GM19025 (cell line): ENCODE measurements around the gene C6orf132.
"Not testable (repeated sequence)": the region's sequence is repeated elsewhere in the genome, so short reads cannot be mapped to it uniquely, and the experiment has no call there.

Experiments
- ATAC-seq: cut with Tn5 transposase; IDR thresholded peaks from one replicate; pipeline ENCODE4 v1.9.1; 2021; ENCODE audit warnings: mild to moderate bottlenecking, low read depth, moderate library complexity; ENCODE audit not compliant: unreplicated experiment

Gene C6orf132

GRCh38 chr6:42142118-42142835 lies at the start of gene C6orf132:
C6orf132 (minus strand) TSS chr6:42142620; CDS start chr6:42142444, 176 bp downstream.
- no peak for ATAC-seq

DNA sequence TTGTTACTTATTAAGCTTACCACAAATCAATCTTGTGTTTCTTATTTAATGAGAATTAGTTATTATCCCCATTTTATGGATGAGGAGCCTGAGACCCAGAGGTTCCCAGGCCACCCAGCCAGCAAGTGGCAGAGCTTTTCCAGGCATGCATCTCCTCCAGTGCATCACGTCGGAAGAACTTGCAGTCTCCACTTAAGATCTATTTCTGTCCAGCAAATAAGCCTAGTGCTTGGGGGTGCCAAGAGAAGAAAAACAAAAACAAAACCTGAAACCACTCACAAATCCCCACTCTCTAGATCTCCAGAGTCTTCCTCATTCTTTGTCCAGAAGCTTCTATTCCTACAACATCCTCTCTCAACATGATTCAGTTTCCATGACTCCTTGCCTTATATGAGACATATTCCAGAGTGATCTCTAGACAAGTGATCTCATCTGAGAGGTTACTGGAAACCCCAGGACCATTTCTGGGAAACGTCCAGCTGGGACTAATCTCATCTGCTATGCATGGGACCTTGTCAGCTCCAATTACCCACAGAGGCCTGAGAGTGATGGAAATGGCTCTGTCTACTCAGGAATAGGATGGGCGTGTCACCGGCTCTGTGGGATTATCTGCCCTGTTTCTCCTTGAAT lies 48.2 kb upstream of the C6orf132 start:
- ATAC-seq, result no peak

DNA sequence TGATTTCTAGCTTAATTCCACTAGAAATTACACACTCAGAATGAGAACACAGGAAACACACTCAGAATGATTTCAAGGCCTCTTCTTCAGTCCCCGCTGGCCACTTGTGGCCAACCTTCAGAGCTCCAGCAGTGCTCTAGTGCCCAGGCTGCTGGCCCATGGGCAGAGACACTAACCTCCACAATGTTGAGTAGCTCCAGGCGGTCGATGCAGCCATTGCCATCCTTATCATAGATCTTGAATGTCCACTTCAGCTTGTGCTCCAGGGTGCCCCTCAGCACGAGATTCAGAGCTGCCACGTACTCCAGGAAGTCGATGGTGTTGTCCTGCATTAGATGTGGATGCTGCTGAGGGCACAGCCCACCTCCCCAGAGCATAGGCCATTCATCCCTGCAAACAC lies 46.0 kb upstream of the C6orf132 start:
- no peak for ATAC-seq

DNA sequence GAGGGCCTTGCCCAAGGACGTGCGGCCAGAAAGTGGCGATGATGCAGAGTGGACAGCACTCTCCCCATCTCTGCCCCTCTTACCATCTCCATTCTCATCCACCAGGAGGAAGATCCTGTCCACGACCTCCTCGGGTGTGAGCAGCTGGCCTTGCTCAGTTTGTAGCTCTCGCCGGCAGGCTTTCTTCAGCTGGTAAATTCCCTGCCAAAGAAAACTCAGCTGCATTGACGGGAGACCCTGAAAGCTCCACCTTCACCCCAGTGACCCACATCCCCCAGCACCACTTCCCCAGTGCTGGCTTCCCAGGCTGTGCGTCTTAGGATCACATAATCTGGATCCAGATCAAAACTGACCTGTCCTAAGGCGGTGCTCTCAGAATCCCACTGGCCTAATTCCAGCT lies 43.2 kb upstream of the C6orf132 start:
- ATAC-seq, result no peak

GRCh38 chr6:42184475-42184874 lies 42.1 kb upstream of the C6orf132 start:
- ATAC-seq, result no peak

DNA sequence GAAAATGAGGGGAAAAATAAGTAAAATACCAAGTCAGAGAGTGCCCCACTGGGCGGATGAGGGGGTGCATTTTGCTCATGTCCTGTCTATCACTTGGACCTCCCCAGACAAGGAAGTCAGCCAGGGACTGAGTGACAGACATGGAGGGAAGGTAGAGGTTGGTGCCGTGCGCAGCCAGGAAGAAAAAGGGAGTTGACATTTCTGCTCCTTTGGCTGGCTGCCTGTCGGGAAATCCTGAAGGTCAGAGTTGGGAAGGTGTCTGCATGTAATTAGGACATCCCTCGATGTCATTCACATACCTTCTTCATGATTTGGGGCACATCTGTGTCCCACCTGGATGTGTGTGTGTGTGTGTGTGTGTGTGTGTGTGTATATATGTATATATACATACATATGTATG lies 39.7 kb upstream of the C6orf132 start:
- no peak for ATAC-seq

DNA sequence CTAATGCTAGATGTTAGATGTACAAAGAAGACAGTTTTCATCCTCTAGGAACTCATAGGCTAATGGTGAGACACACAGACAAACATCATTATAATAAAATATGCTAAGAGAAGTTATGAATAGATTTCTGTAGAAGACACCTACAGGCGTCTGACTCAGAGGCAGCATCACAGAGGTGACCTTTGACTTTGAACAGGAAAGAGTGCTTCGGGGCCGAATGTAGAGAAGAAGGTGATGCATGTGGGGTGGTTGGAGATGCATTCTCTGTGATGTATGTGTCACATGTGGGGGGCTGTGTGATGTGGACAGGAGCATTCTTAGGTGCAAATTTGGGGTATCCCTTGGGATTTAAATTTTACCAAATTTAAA lies 37.5 kb upstream of the C6orf132 start:
- no peak for ATAC-seq

- no peak for ATAC-seq
Observed at GRCh38 chr6:42179261-42179944, 37.0 kb upstream of the C6orf132 start.

DNA sequence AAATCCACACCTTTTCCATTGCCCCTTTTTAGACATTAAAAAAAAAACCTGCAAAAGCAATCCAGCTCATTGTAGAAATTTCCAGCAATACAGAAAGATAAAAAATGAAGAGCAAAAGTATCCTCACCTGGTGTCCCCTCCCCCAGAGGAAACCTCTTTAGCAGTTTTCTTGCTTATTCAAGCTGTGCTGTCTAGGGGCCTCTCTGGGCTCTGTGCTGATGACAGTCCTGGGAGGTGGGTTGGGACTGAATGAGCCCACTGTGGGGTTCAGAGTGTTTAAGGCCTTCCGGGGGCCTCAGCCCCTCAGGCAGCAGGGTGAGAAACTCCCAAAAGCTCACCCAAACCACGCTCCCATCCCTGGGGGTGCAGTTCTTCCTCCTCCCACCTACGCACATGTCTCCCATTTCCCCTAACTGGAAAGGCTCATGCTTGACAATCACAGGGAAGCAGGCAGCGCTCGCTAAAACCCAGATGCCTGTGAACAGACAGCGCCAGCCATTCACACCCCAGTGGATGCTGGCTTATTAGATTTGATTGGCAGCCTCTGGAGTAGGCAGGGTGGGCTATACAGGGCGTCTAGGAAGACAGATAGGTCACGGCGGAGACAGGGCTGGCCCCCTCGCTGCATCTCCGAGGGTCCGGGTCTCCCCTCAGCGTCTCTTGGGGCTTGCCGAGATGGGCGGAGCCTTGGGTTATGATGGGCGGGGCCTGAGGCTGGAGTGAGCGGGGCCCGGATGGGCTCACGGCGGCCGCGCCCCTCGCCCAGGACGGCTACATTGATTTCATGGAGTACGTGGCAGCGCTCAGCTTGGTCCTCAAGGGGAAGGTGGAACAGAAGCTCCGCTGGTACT lies 35.3 kb upstream of the C6orf132 start:
- no peak for ATAC-seq

- ATAC-seq, result no peak
Observed at GRCh38 chr6:42176981-42177380, 34.6 kb upstream of the C6orf132 start.

GRCh38 chr6:42175860-42176259 lies 33.4 kb upstream of the C6orf132 start:
- ATAC-seq, result no peak

DNA sequence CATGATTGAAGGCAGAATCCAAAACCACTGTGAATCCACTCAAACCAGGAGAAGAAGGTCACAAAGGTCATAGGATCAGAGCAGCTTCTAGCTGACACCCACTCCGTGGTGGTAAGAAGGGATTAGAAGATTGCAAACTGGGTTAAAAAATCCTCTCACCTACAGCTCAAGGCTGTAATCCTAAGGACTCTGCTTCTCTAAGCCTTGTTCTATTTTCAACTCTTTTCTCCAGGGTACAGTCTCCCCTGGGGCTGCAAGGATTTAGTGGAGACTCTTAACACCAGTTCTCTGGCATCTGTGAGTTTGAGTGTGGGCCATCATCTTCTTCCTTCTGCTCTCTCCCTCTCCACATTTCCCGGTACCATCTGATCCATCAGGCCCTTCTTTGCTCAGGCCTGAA lies 30.7 kb upstream of the C6orf132 start, which contains the start of gene GUCA1A:
TSS of gene GUCA1A (plus strand) at position 264 of the 400 bp plus-strand sequence. CDS start 250 bp downstream, outside the sequence.
- ATAC-seq, result no peak

- no peak for ATAC-seq
Observed at GRCh38 chr6:42171813-42172581, 29.6 kb upstream of the C6orf132 start.

- not testable (repeated sequence) for ATAC-seq
Observed at GRCh38 chr6:42169780-42170179, 27.4 kb upstream of the C6orf132 start.

GRCh38 chr6:42168650-42169049 lies 26.2 kb upstream of the C6orf132 start:
- ATAC-seq, result no peak

- ATAC-seq, result no peak
Observed at GRCh38 chr6:42166444-42167141, 24.2 kb upstream of the C6orf132 start.

- ATAC-seq, result no peak
Observed at GRCh38 chr6:42165016-42165415, 22.6 kb upstream of the C6orf132 start.

DNA sequence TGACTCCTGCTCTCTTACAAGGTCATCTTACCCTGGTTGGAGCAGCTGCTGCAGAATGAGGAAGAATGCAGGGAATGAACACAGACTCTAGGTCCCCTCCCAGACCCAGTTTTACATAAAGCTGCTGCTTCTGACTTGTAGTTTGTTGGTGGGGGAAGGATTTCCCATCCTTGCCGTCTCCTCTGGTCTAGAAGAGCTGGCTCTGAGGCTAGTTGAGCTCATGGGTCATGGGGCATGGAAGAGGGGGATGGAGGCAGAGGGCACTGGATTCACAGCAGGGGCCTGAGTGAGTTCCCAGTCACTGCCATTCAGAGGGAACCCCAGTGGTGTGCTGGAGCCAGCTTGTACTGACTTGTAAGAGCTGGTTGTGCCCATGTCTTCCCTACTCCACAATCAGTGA lies 21.6 kb upstream of the C6orf132 start:
- no peak for ATAC-seq

DNA sequence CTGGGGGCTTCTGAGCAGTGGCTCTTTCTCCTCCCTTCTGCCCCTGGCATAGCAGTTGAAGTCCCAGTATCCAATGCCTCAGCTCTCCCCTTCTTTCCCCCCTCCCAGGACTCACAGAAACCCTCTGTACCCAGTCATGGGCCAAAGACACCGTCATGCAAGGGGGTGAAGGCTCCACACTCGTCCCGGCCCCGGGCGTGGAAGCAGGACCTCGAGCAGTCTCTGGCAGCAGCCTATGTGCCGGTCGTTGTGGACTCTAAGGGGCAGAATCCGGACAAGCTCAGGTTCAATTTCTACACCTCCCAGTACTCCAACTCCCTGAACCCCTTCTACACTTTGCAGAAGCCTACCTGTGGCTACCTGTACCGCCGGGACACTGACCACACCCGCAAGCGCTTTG lies 20.4 kb upstream of the C6orf132 start:
- ATAC-seq, result no peak
